ENCODE results near the gene TMX1. TPM values are rescaled to one million over a fixed set of nuclear protein-coding genes. Genes with fewer than 3 reads are reported as not detected.
A peak's percentile ranks its signal among the peaks of the same experiment; 100 is the strongest.

Gene TMX1, protein sequence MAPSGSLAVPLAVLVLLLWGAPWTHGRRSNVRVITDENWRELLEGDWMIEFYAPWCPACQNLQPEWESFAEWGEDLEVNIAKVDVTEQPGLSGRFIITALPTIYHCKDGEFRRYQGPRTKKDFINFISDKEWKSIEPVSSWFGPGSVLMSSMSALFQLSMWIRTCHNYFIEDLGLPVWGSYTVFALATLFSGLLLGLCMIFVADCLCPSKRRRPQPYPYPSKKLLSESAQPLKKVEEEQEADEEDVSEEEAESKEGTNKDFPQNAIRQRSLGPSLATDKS
- 35.3 and 36.2 TPM in 2 replicates for total RNA-seq (2021)
- Bru-seq, nascent RNA = percentile 88 among the genes with signal in this experiment
- BruChase-seq, experiment 1, labeled RNA remaining after a 2-hour chase = percentile 91 among the genes with signal in this experiment
- BruChase-seq, experiment 2, labeled RNA remaining after a 6-hour chase = percentile 94 among the genes with signal in this experiment
- long read RNA-seq, transcript TMX1-201 (8 exons, 3,995 nt) = major isoform, 96 of 109 reads
- long read RNA-seq, partial matches to known transcripts = 6 of 109 reads
- long read RNA-seq, other reads (novel, unspliced or antisense) = 7 of 109 reads

DNA sequence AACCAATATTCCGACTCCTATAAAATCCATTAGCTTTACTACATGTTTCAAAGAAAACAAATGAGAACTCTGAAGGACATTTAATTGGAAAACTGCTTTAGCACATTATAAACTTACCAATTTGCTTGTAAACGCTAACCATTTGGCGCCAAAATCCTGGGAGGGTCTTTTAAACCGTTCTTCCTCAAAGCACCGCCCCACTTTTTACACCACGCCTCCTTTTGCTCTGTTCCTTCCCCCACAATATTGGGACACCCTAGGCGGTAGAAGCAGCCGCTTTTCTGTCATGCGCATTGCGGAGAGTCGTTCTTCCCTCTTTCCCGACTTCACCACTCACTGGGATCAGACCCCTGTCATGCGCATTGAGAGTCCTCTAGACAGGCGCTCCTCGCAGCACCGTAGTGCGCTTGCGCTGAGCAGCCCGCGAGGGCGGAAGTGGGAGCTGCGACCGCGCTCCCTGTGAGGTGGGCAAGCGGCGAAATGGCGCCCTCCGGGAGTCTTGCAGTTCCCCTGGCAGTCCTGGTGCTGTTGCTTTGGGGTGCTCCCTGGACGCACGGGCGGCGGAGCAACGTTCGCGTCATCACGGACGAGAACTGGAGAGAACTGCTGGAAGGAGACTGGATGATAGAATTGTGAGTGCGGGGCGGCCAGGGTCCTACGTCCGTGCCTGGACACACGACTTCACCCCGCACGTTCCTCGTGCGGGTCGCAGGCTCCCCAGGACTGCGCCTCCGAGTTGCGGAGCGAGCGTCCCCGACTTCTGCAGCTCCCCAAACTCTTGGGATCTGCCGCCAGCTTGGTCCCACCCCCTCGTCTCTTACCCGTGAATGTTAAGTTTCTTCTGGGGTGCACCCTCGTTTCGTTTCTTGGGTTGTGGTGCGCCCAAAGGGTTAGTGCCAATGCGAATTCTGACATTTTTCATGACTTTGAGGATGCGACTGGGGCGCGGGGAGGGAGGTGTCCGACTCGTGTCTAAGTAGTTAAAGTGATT is at the start of gene TMX1:
Gene TMX1 (plus strand): TSS at position 435 of the 991 bp plus-strand sequence. CDS start 46 bp downstream, at position 481.
- no peaks in the 10 kb centered on the region for H3K9me2 ChIP-seq (ENCODE audit: insufficient read depth)
- ChIA-PET POLR2A (ENCODE audit: unreplicated experiment) (interaction anchor here (0.5 to 0.7 kb wide), 3 partner anchors 491 to 1314 kb away, joined by 3 to 11 read pairs (median 8); no protein-coding TSS in a partner anchor), CTCF (interaction anchor here (0.7 kb wide), 1 partner anchor 12 kb away, joined by 13 read pairs; no protein-coding TSS in a partner anchor)

DNA sequence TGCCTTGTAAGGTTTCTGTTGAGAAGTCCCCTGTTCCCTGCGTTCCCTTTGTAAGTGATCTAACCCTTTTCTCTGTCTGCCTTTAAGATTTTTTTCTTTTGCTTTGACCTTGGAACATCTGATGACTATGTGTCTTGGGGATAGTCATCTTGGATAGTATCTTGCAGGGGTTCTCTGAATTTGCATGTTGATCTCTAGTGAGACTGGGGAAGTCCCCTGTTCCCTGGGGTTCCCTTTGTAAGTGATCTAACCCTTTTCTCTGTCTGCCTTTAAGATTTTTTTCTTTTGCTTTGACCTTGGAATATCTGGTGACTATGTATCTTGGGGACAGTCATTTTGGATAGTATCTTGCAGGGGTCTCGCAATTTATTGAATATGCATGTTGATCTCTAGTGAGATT is 38.2 kb upstream of the TMX1 start:
- Histone ChIP-seq H3K9me2 (ENCODE audit: insufficient read depth) (no peaks in the 10 kb centered on the region), H3K79me2 (ENCODE audit: low read depth) (no peaks in the 10 kb centered on the region), H3K9me3 (ENCODE audit: insufficient read depth, low read depth) (no peaks in the 10 kb centered on the region), H3K27ac (no peak overlapping the region), H3K36me3 (ENCODE audit: low read depth) (no peaks in the 10 kb centered on the region), H3F3A (ENCODE audit: insufficient read depth, low read depth) (no peaks in the 10 kb centered on the region), H3K4me1 (replicated peaks; ENCODE audit: insufficient read depth) (no peaks in the 10 kb centered on the region), H4K20me1 (ENCODE audit: insufficient read depth) (no peaks in the 10 kb centered on the region), H2AFZ (no peak overlapping the region), H3K4me3 (no peak overlapping the region), H3K4me2 (no peak overlapping the region), H3K27me3 (ENCODE audit: insufficient read depth, low read depth) (no peaks in the 10 kb centered on the region)
- TF ChIP-seq, protein P1, sequence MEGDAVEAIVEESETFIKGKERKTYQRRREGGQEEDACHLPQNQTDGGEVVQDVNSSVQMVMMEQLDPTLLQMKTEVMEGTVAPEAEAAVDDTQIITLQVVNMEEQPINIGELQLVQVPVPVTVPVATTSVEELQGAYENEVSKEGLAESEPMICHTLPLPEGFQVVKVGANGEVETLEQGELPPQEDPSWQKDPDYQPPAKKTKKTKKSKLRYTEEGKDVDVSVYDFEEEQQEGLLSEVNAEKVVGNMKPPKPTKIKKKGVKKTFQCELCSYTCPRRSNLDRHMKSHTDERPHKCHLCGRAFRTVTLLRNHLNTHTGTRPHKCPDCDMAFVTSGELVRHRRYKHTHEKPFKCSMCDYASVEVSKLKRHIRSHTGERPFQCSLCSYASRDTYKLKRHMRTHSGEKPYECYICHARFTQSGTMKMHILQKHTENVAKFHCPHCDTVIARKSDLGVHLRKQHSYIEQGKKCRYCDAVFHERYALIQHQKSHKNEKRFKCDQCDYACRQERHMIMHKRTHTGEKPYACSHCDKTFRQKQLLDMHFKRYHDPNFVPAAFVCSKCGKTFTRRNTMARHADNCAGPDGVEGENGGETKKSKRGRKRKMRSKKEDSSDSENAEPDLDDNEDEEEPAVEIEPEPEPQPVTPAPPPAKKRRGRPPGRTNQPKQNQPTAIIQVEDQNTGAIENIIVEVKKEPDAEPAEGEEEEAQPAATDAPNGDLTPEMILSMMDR (conservative IDR thresholded peaks at IDR 0.05) = no peak
- TF ChIP-seq EZH2 (IDR thresholded peaks at IDR 0.05; ENCODE audit: low read depth) = no peak
- intact Hi-C loops (cut with micrococcal nuclease; ENCODE audit: unreplicated experiment) = no loop called here
- BruUV-seq (replicated peaks) = no TSS peak
- ChIA-PET CTCF (no interaction called here), POLR2A (ENCODE audit: unreplicated experiment) (no interaction called here)
- no peak for DNase-seq

More for the DNA sequence above, at the start of gene TMX1:
- no peaks in the 10 kb centered on the region; the same call in 1 of the 2 replicates for H4K20me1 ChIP-seq (ENCODE audit: insufficient read depth)
- H3K36me3 ChIP-seq (ENCODE audit: low read depth) = 0 out of 2 replicates have a peak, but pooled peaks cover 6% of the 10 kb centered on the region
- H3K4me2 ChIP-seq = peak within 1 kb of the TSS; percentile 87
- no peak for TF ChIP-seq EZH2 (IDR thresholded peaks at IDR 0.05; ENCODE audit: low read depth)
- TF ChIP-seq, protein P1 (conservative IDR thresholded peaks at IDR 0.05) = no peak
- no peaks in the 10 kb centered on the region for H3K27me3 ChIP-seq (ENCODE audit: insufficient read depth, low read depth)
- H3F3A ChIP-seq (ENCODE audit: insufficient read depth, low read depth) = no peaks in the 10 kb centered on the region
- peak; percentile 94 to 97 for DNase-seq
- H3K4me3 ChIP-seq = peak within 1 kb of the TSS; percentile 88
- peaks cover 51% of the 10 kb centered on the region for H3K79me2 ChIP-seq (ENCODE audit: low read depth)
- intact Hi-C loops (cut with micrococcal nuclease; ENCODE audit: unreplicated experiment) = no loop called here
- BruUV-seq (replicated peaks) = TSS peak; percentile 62
- H2AFZ ChIP-seq = peak within 1 kb of the TSS; percentile 100
- no peak within 1 kb of the TSS for H3K27ac ChIP-seq
- no peaks in the 10 kb centered on the region for H3K9me3 ChIP-seq (ENCODE audit: insufficient read depth, low read depth)
- H3K4me1 ChIP-seq (replicated peaks; ENCODE audit: insufficient read depth) = peaks cover 18% of the 10 kb centered on the region

All from PC-9 (cell line).